Common myeloid progenitor, CD34-positive (primary cell): Measurements from ENCODE around the gene DENND4B.
"Not testable (repeated sequence)": the region's sequence is repeated elsewhere in the genome, so short reads cannot be mapped to it uniquely, and the experiment has no call there.

ENCODE experiments used
- CTCF ChIA-PET: fragments of 350-600 bp; sonication (Branson Sonifier 250); formaldehyde crosslinking; loops from one replicate; lab custom pipeline; 2021; ENCODE audit warnings: antibody characterized with exemption; lab: Charles Lee
- POLR2A ChIA-PET: fragments of 350-600 bp; sonication (Branson Sonifier 250); formaldehyde crosslinking; loops from one replicate; lab custom pipeline; 2021; ENCODE audit warnings: antibody characterized with exemption; lab: Charles Lee
- DNase-seq, 3 donors: peaks; one replicate each; pipeline versions ENCODE4 v3.0.0 to v3.0.0-alpha.2; 2013
- H3K27ac ChIP-seq, 2 experiments: 1 replicate in 1 of 2; 2 replicates in 1 of 2; pipeline ENCODE4 v1.7.0; 2013; ENCODE audit warnings: inconsistent platforms in 2 of 2, low read length in 2 of 2, mild to moderate bottlenecking in 2 of 2, low read depth in 1 of 2, moderate library complexity in 1 of 2; ENCODE audit not compliant: severe bottlenecking in 2 of 2, insufficient read depth in 1 of 2, poor library complexity in 1 of 2
- H3K27me3 ChIP-seq, 5 experiments: replicated peaks in 2 of 5; 1 replicate in 3 of 5; 2 replicates in 2 of 5; pipeline versions ENCODE4 v1.6.1 to v1.7.0; 2013; ENCODE audit warnings: low read length in 4 of 5, mild to moderate bottlenecking in 2 of 5, moderate library complexity in 2 of 5, inconsistent platforms in 1 of 5; ENCODE audit not compliant: insufficient read depth in 5 of 5, control insufficient read depth in 4 of 5
- H3K36me3 ChIP-seq, 4 experiments: 1 replicate in 2 of 4; 2 replicates in 2 of 4; pipeline versions ENCODE4 v1.6.1 to v1.7.0; 2013; ENCODE audit warnings: low read length in 3 of 4, control low read depth in 1 of 4, mild to moderate bottlenecking in 1 of 4; ENCODE audit not compliant: control insufficient read depth in 4 of 4, insufficient read depth in 4 of 4
- H3K4me1 ChIP-seq, 4 experiments: 1 replicate in 3 of 4; 2 replicates in 1 of 4; pipeline versions ENCODE4 v1.6.1 to v1.7.1; 2013; ENCODE audit warnings: low read length in 3 of 4, mild to moderate bottlenecking in 3 of 4, control low read depth in 1 of 4, inconsistent platforms in 1 of 4, moderate library complexity in 1 of 4; ENCODE audit not compliant: control insufficient read depth in 4 of 4, insufficient read depth in 4 of 4; ENCODE audit errors: control extremely low read depth in 1 of 4
- H3K4me3 ChIP-seq, 7 experiments: 1 replicate in 4 of 7; 2 replicates in 3 of 7; pipeline versions ENCODE4 v1.5.1 to v1.7.0; 2013; ENCODE audit warnings: mild to moderate bottlenecking in 7 of 7, low read length in 6 of 7, moderate library complexity in 6 of 7, inconsistent platforms in 2 of 7, low read depth in 2 of 7, control low read depth in 1 of 7; ENCODE audit not compliant: insufficient read depth in 4 of 7, control insufficient read depth in 1 of 7; ENCODE audit errors: extremely low read depth in 1 of 7
- H3K9me3 ChIP-seq, 5 experiments: 1 replicate in 4 of 5; 2 replicates in 1 of 5; pipeline versions ENCODE4 v1.6.1 to v1.7.1; 2013; ENCODE audit warnings: low read length in 4 of 5, mild to moderate bottlenecking in 2 of 5, inconsistent platforms in 1 of 5, low read depth in 1 of 5, moderate library complexity in 1 of 5; ENCODE audit not compliant: control insufficient read depth in 4 of 5, insufficient read depth in 2 of 5; ENCODE audit errors: control extremely low read depth in 1 of 5
- WGBS: methylation state at CpG from one replicate; pipeline ENCODE4 v1.1.5; 2013; ENCODE audit not compliant: insufficient coverage; 5-methylcytosine and 5-hydroxymethylcytosine counted together

The DENND4B gene

GRCh38 chr1:153899509-153899908 is 47.0 kb downstream of the DENND4B start:
- ChIA-PET CTCF (no interaction called here), POLR2A (no interaction called here)
- Histone ChIP-seq H3K27me3 (no peaks in the 10 kb centered on the region), H3K4me1 (peaks cover 0 to 5% (median under 1%) of the 10 kb centered on the region in 4 experiments), H3K9me3 (no peaks in the 10 kb centered on the region), H3K4me3 (no peak overlapping the region), H3K27ac (no peak overlapping the region), H3K36me3 (peaks cover 10 to 18% (median 12%) of the 10 kb centered on the region in 4 experiments)
- DNase-seq: no peak
- WGBS: 92% methylated on average over 4 of the region's 6 CpGs

- H3K9me3 ChIP-seq, DNase-seq, H3K4me1 ChIP-seq, H3K27me3 ChIP-seq, H3K4me3 ChIP-seq, H3K27ac ChIP-seq, POLR2A ChIA-PET: not testable (repeated sequence)
- WGBS: no CpG with 5 or more reads among the region's 1 CpG
- peaks cover 11 to 21% (median 14%) of the 10 kb centered on the region in 4 experiments for H3K36me3 ChIP-seq
- CTCF ChIA-PET: interaction anchor here (0.7 to 3.0 kb wide), 3 partner anchors 12 to 91 kb away, joined by 3 to 12 read pairs (median 3); no protein-coding TSS in a partner anchor
Measured at GRCh38 chr1:153895866-153896265, 50.7 kb downstream of the DENND4B start.

- DNase-seq, CTCF ChIA-PET: not testable (repeated sequence)
Measured at GRCh38 chr1:153891042-153891441, 55.5 kb downstream of the DENND4B start.

GRCh38 chr1:153888533-153888932 is 58.0 kb downstream of the DENND4B start:
- DNase-seq: peak; percentile 25 to 74 (median 65)
- POLR2A ChIA-PET: no interaction called here
- H3K27ac ChIP-seq: peak overlapping the region in 1 of 2 experiments; percentile 63
- WGBS: 6% methylated on average over 3 of the region's 3 CpGs
- peak overlapping the region in 2 of 7 experiments; percentile 17 to 42 for H3K4me3 ChIP-seq
- H3K4me1 ChIP-seq: peaks cover 0 to 16% (median 6%) of the 10 kb centered on the region in 4 experiments
- CTCF ChIA-PET: interaction anchor here (1.0 to 1.1 kb wide), 2 partner anchors 9 to 13 kb away, joined by 3 read pairs; no protein-coding TSS in a partner anchor
- H3K27me3 ChIP-seq: no peaks in the 10 kb centered on the region
- no peaks in the 10 kb centered on the region for H3K9me3 ChIP-seq
- H3K36me3 ChIP-seq: peaks cover 4 to 14% (median 6%) of the 10 kb centered on the region in 4 experiments

More at GRCh38 chr1:153891042-153891441, 55.5 kb downstream of the DENND4B start:
- H3K27me3 ChIP-seq, H3K27ac ChIP-seq, H3K9me3 ChIP-seq, POLR2A ChIA-PET, H3K4me3 ChIP-seq: not testable (repeated sequence)
- Histone ChIP-seq H3K4me1 (peaks cover 0 to 15% (median 6%) of the 10 kb centered on the region in 4 experiments), H3K36me3 (peaks cover 5 to 14% (median 13%) of the 10 kb centered on the region in 4 experiments)
- 100% methylated on average over 1 of the region's 7 CpGs for WGBS

- POLR2A ChIA-PET: interaction anchor here (1.2 kb wide), 1 partner anchor 38 kb away, joined by 3 read pairs; no protein-coding TSS in a partner anchor
- Histone ChIP-seq H3K9me3 (no peaks in the 10 kb centered on the region), H3K4me1 (peaks cover 11 to 35% (median 21%) of the 10 kb centered on the region in 4 experiments), H3K36me3 (peaks cover 3 to 5% (median 4%) of the 10 kb centered on the region in 4 experiments), H3K27me3 (no peaks in the 10 kb centered on the region), H3K4me3 (no peak overlapping the region), H3K27ac (no peak overlapping the region)
- WGBS: no CpG with 5 or more reads among the region's 3 CpGs
- DNase-seq: no peak
- CTCF ChIA-PET: no interaction called here
Measured at GRCh38 chr1:153886127-153886526, 60.4 kb downstream of the DENND4B start.

- 100% methylated on average over 3 of the region's 4 CpGs for WGBS
- Histone ChIP-seq H3K4me3 (no peak overlapping the region), H3K9me3 (no peaks in the 10 kb centered on the region), H3K27ac (no peak overlapping the region), H3K27me3 (no peaks in the 10 kb centered on the region), H3K4me1 (peaks cover 11 to 34% (median 26%) of the 10 kb centered on the region in 4 experiments), H3K36me3 (peaks cover 0 to 5% (median 2%) of the 10 kb centered on the region in 4 experiments)
- peak in 2 of 3 donors; percentile 19 to 56 for DNase-seq
- ChIA-PET POLR2A (interaction anchor here (0.6 kb wide), 1 partner anchor 11 kb away, joined by 3 read pairs; no protein-coding TSS in a partner anchor), CTCF (interaction anchor here (1.1 to 2.4 kb wide), 4 partner anchors 12 to 36 kb away, joined by 3 to 12 read pairs (median 6); no protein-coding TSS in a partner anchor)
Measured at GRCh38 chr1:153883223-153883622, 63.3 kb downstream of the DENND4B start.

- 92% methylated on average over 2 of the region's 3 CpGs for WGBS
- Histone ChIP-seq H3K27me3 (no peaks in the 10 kb centered on the region), H3K36me3 (peaks cover 0 to 5% (median under 1%) of the 10 kb centered on the region in 4 experiments), H3K4me3 (no peak overlapping the region), H3K4me1 (peaks cover 11 to 34% (median 24%) of the 10 kb centered on the region in 4 experiments), H3K27ac (no peak overlapping the region), H3K9me3 (no peaks in the 10 kb centered on the region)
- ChIA-PET POLR2A (no interaction called here), CTCF (interaction anchor here (1.0 to 2.3 kb wide), 5 partner anchors 17 to 86 kb away, joined by 3 to 6 read pairs (median 5); no protein-coding TSS in a partner anchor)
- DNase-seq: peak in 1 of 3 donors; percentile 24
Measured at GRCh38 chr1:153882296-153882912, 64.1 kb downstream of the DENND4B start.
